IMR-90 (cell line): ENCODE results near the gene TXNDC5. TPM values are rescaled to one million over a fixed set of nuclear protein-coding genes. Genes with fewer than 3 reads are reported as not detected.

ENCODE experiments used
- ATAC-seq: fragments of 200-7000 bp; cut with Tn5 transposase; 2 replicates; pipeline ENCODE4 v1.9.1; 2020; ENCODE audit warnings: low read depth, mild to moderate bottlenecking, moderate library complexity
- BruUV-seq: library from RNA; stranded (reverse); fragments of 400-500 nt; replicated peaks from 2 replicates; lab custom pipeline; 2021; lab: Mats Ljungman, UMichigan
- CTCF ChIA-PET: fragments of 300-600 bp; formaldehyde crosslinking; extraction: SDS; loops from one replicate; lab custom pipeline; 2021; ENCODE audit warnings: antibody characterized with exemption; lab: Yijun Ruan, JAX
- POLR2A ChIA-PET: fragments of 300-600 bp; sonication (Branson Sonifier 250); formaldehyde crosslinking; loops from one replicate; lab custom pipeline; 2022; ENCODE audit warnings: antibody characterized with exemption; ENCODE audit not compliant: unreplicated experiment; lab: Charles Lee
- DNase-seq: peaks from one replicate; pipeline ENCODE4 v3.0.0; 2013
- H2AFZ ChIP-seq: replicated peaks from 2 replicates; pipeline ENCODE3; 2013; ENCODE audit warnings: low read length, mild to moderate bottlenecking; ENCODE audit not compliant: poor library complexity
- H2AK5ac ChIP-seq: 2 replicates; pipeline ENCODE4 v1.6.1; 2013; ENCODE audit warnings: low read depth, low read length, inconsistent platforms
- H2AK9ac ChIP-seq: replicated peaks from 2 replicates; pipeline ENCODE3; 2013; ENCODE audit warnings: mild to moderate bottlenecking, low read depth, low read length, moderate library complexity; ENCODE audit not compliant: poor library complexity
- H2BK120ac ChIP-seq: 2 replicates; pipeline ENCODE4 v1.6.1; 2013; ENCODE audit warnings: low read depth, low read length, inconsistent platforms
- H2BK15ac ChIP-seq: 3 replicates; pipeline ENCODE4 v1.6.1; 2013; ENCODE audit warnings: low read depth, low read length, inconsistent platforms
- H2BK20ac ChIP-seq: 2 replicates; pipeline ENCODE4 v1.6.1; 2013; ENCODE audit warnings: low read depth, mild to moderate bottlenecking, inconsistent platforms, low read length, moderate library complexity
- H2BK5ac ChIP-seq: 2 replicates; pipeline ENCODE4 v1.6.1; 2013; ENCODE audit warnings: mild to moderate bottlenecking, low read depth, low read length, inconsistent platforms; ENCODE audit not compliant: poor library complexity, severe bottlenecking
- H3K14ac ChIP-seq: replicated peaks from 2 replicates; pipeline ENCODE4 v1.6.1; 2013; ENCODE audit warnings: low read depth, low read length, inconsistent platforms
- H3K18ac ChIP-seq: 2 replicates; pipeline ENCODE4 v1.6.1; 2013; ENCODE audit warnings: low read depth, low read length, control low read depth
- H3K23ac ChIP-seq: 2 replicates; pipeline ENCODE4 v1.6.1; 2013; ENCODE audit warnings: low read depth, low read length, inconsistent platforms
- H3K27ac ChIP-seq: 2 replicates; pipeline ENCODE4 v1.5.1; 2013; ENCODE audit warnings: mild to moderate bottlenecking, control low read depth, low read length; ENCODE audit not compliant: insufficient read depth
- H3K27me3 ChIP-seq: 2 replicates; pipeline ENCODE4 v1.6.1; 2013; ENCODE audit warnings: low read length; ENCODE audit not compliant: control insufficient read depth, insufficient read depth
- H3K36me3 ChIP-seq: 2 replicates; pipeline ENCODE4 v1.6.1; 2013; ENCODE audit warnings: low read length, mixed read lengths; ENCODE audit not compliant: control insufficient read depth, insufficient read depth
- H3K4ac ChIP-seq: 2 replicates; pipeline ENCODE4 v1.6.1; 2013; ENCODE audit warnings: low read depth, low read length, inconsistent platforms
- H3K4me1 ChIP-seq: 2 replicates; pipeline ENCODE4 v1.6.1; 2013; ENCODE audit warnings: low read length, mixed read lengths; ENCODE audit not compliant: control insufficient read depth, insufficient read depth
- H3K4me2 ChIP-seq: 2 replicates; pipeline ENCODE4 v1.6.1; 2013; ENCODE audit warnings: low read depth, mild to moderate bottlenecking, control low read depth, low read length, moderate library complexity
- H3K4me3 ChIP-seq: 2 replicates; pipeline ENCODE4 v1.5.1; 2013; ENCODE audit warnings: low read depth, mild to moderate bottlenecking, control low read depth, low read length, moderate library complexity; ENCODE audit not compliant: insufficient read depth
- H3K56ac ChIP-seq: 2 replicates; pipeline ENCODE4 v1.6.1; 2013; ENCODE audit warnings: low read length, inconsistent platforms; ENCODE audit not compliant: insufficient read depth; ENCODE audit errors: extremely low read depth
- H3K79me1 ChIP-seq, 2 experiments: 2 replicates each; pipeline ENCODE4 v1.6.1; 2013; ENCODE audit warnings: low read length in 2 of 2, inconsistent platforms in 1 of 2, low read depth in 1 of 2
- H3K9ac ChIP-seq: 2 replicates; pipeline ENCODE4 v1.6.1; 2013; ENCODE audit warnings: low read depth, low read length, control low read depth
- H3K9me1 ChIP-seq: 2 replicates; pipeline ENCODE4 v1.6.1; 2013; ENCODE audit warnings: low read length, inconsistent platforms; ENCODE audit not compliant: insufficient read depth
- H3K9me3 ChIP-seq: 2 replicates; pipeline ENCODE4 v1.6.1; 2013; ENCODE audit warnings: low read length; ENCODE audit not compliant: control insufficient read depth, insufficient read depth
- H4K20me1 ChIP-seq: 2 replicates; pipeline ENCODE4 v1.6.1; 2013; ENCODE audit warnings: low read length, inconsistent platforms; ENCODE audit not compliant: insufficient read depth
- H4K5ac ChIP-seq: 2 replicates; pipeline ENCODE4 v1.6.1; 2013; ENCODE audit warnings: mild to moderate bottlenecking, low read depth, low read length, control low read depth
- H4K8ac ChIP-seq, 2 experiments: 2 replicates each; pipeline ENCODE4 v1.6.1; 2013; ENCODE audit warnings: low read depth in 2 of 2, low read length in 2 of 2, control low read depth in 1 of 2, inconsistent platforms in 1 of 2
- H4K91ac ChIP-seq: 2 replicates; pipeline ENCODE4 v1.6.1; 2013; ENCODE audit warnings: low read depth, low read length, inconsistent platforms; ENCODE audit not compliant: insufficient read depth
- BHLHE40 ChIP-seq: fragments of 150-350 bp; IDR thresholded peaks from 2 replicates; pipeline ENCODE4 v1.6.1; 2016; ENCODE audit warnings: mild to moderate bottlenecking, low read depth, low read length
- CEBPB ChIP-seq: IDR thresholded peaks from 2 replicates; pipeline ENCODE4 v1.6.1; 2012; ENCODE audit warnings: low read depth, low read length, improper control_type of control experiment
- CHD1 ChIP-seq: IDR thresholded peaks from 2 replicates; pipeline ENCODE4 v1.6.1; 2012; ENCODE audit warnings: low read depth, low read length, improper control_type of control experiment
- FOS ChIP-seq: fragments of 150-350 bp; IDR thresholded peaks from 2 replicates; pipeline ENCODE4 v1.6.1; 2016; ENCODE audit warnings: low read depth, low read length
- MAFK ChIP-seq: IDR thresholded peaks from 2 replicates; pipeline ENCODE4 v1.6.1; 2012; ENCODE audit warnings: low read depth, low read length, improper control_type of control experiment
- MAZ ChIP-seq: IDR thresholded peaks from 2 replicates; pipeline ENCODE4 v1.6.1; 2012; ENCODE audit warnings: low read depth, mild to moderate bottlenecking, low read length, improper control_type of control experiment, moderate library complexity, borderline replicate concordance
- MXI1 ChIP-seq: IDR thresholded peaks from 2 replicates; pipeline ENCODE4 v1.6.1; 2012; ENCODE audit warnings: low read depth, mild to moderate bottlenecking, low read length, moderate library complexity, borderline replicate concordance
- NFE2L2 ChIP-seq: fragments of 150-350 bp; IDR thresholded peaks from 2 replicates; pipeline ENCODE4 v1.6.1; 2016; ENCODE audit warnings: low read depth, mild to moderate bottlenecking, low read length
- POLR2A ChIP-seq: IDR thresholded peaks from 2 replicates; pipeline ENCODE4 v1.6.1; 2012; ENCODE audit warnings: mild to moderate bottlenecking, low read depth, low read length
- RAD21 ChIP-seq: IDR thresholded peaks from 2 replicates; pipeline ENCODE4 v1.6.1; 2012; ENCODE audit warnings: low read length, improper control_type of control experiment
- RCOR1 ChIP-seq: IDR thresholded peaks from 2 replicates; pipeline ENCODE4 v1.6.1; 2012; ENCODE audit warnings: mild to moderate bottlenecking, low read length, improper control_type of control experiment; ENCODE audit not compliant: insufficient replicate concordance
- RFX5 ChIP-seq: IDR thresholded peaks from 2 replicates; pipeline ENCODE4 v1.8.0; 2012; ENCODE audit warnings: low read depth, mild to moderate bottlenecking, low read length, moderate library complexity
- SMC3 ChIP-seq: fragments of 150-350 bp; IDR thresholded peaks from 2 replicates; pipeline ENCODE4 v1.6.1; 2016; ENCODE audit warnings: low read depth, mild to moderate bottlenecking, antibody characterized with exemption, low read length, moderate library complexity
- USF2 ChIP-seq: fragments of 150-350 bp; IDR thresholded peaks from 2 replicates; pipeline ENCODE4 v1.6.1; 2017; ENCODE audit warnings: mild to moderate bottlenecking, antibody characterized with exemption, low read length, low read depth
- WGBS, 2 experiments: methylation state at CpG; one replicate each; pipeline versions ENCODE4 v1.1.5 to v1.1.7; 2013; ENCODE audit warnings: missing lambda C conversion rate in 2 of 2; ENCODE audit not compliant: insufficient read length in 1 of 2; ENCODE audit errors: extremely low coverage in 2 of 2; 5-methylcytosine and 5-hydroxymethylcytosine counted together
- dilution Hi-C: fragments of 300-500 bp; cut with HindIII; formaldehyde crosslinking; loops from one replicate; pipeline ENCODE4 v1.14.3; 2018; ENCODE audit warnings: low sequenced_read_pairs; ENCODE audit not compliant: unreplicated experiment
- in situ Hi-C: fragments of 300-500 bp; cut with MboI; formaldehyde crosslinking; loops from 3 replicates; pipeline ENCODE4 v1.14.3; 2019; ENCODE audit warnings: low sequenced_read_pairs, inconsistent platforms, mixed read lengths
- intact Hi-C: fragments of 100-400 bp; cut with micrococcal nuclease; formaldehyde crosslinking; loops from 2 replicates; pipeline ENCODE4 v1.10.0; 2022
- polyA plus RNA-seq, 3 experiments: library from polyadenylated mRNA; depleted of rRNA; stranded (reverse); fragments of >200 nt; gene quantifications; 2 replicates each; pipeline ENCODE4 v1.2.3, GENCODE V29; 2012; ENCODE audit warnings: low replicate concordance in 1 of 3
- total RNA-seq: library from RNA; depleted of rRNA; stranded (reverse); fragments of >200 nt; gene quantifications from 2 replicates; pipeline ENCODE4 v1.2.3, GENCODE V29; 2012
- TF ChIP-seq, protein P1 (sequence below): conservative IDR thresholded peaks from 2 replicates; pipeline ENCODE4 v1.5.1; 2012; ENCODE audit warnings: mild to moderate bottlenecking, low read depth, low read length, improper control_type of control experiment
- TF ChIP-seq, protein P2 (sequence below): fragments of 150-350 bp; IDR thresholded peaks from 2 replicates; pipeline ENCODE4 v1.6.1; 2016; ENCODE audit warnings: low read depth, mild to moderate bottlenecking, low read length, moderate library complexity, borderline replicate concordance

The TXNDC5 gene
- total and polyA plus RNA-seq, 2 of the 4 experiments (the other 2 are of a cell fraction) = 274 to 439 TPM

DNA sequence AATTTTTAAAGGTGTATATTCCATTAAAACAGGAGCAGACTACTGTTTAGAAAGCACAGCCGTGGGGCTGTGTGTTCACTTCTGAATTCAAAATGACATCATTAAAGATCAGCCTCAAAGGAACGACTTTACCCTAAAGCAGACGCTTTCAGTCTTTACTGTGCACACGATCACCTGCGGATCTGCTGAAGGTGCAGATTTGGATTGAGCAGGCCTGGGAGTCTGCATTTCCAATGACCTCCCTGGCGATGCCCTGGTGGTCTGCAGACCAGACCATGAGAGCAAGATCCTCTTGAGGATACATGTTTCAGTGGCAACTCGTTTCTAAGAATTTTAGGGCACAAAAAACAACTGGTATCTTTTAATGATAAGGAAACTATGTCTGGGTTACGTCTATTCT, 27.2 kb downstream of the TXNDC5 start:
- Histone ChIP-seq H4K8ac (no peak overlapping the region), H3K36me3 (peaks cover 71% of the 10 kb centered on the region), H3K79me1 (peaks cover 0 to 9% of the 10 kb centered on the region in 2 experiments; a peak in 2 of 4 replicates), H3K27me3 (no peaks in the 10 kb centered on the region), H3K4me1 (no peaks in the 10 kb centered on the region), H2BK5ac (no peak overlapping the region), H3K4ac (no peak overlapping the region), H2BK20ac (no peak overlapping the region), H4K20me1 (no peaks in the 10 kb centered on the region), H3K23ac (no peak overlapping the region), H4K5ac (no peak overlapping the region), H2AK9ac (no peak overlapping the region), H3K14ac (no peak overlapping the region), H2AK5ac (no peak overlapping the region), H3K18ac (no peak overlapping the region), H3K9me3 (no peaks in the 10 kb centered on the region), H3K9ac (no peak overlapping the region), H4K91ac (no peak overlapping the region), H2BK120ac (no peak overlapping the region), H2AFZ (no peak overlapping the region), H3K56ac (no peak overlapping the region), H3K4me3 (no peak overlapping the region), H3K27ac (no peak overlapping the region), H3K4me2 (no peak overlapping the region), H2BK15ac (no peak overlapping the region), H3K9me1 (peaks cover 7% of the 10 kb centered on the region; the same call in 1 of the 2 replicates)
- intact Hi-C loops = no loop called here
- POLR2A ChIA-PET = no interaction called here
- DNase-seq = no peak
- in situ Hi-C loops = no loop called here
- CTCF ChIA-PET = no interaction called here
- dilution Hi-C loops = no loop called here
- ATAC-seq = no peak
- 100% methylated on average over 4 of the region's 8 CpGs; no CpG with 5 or more reads in 1 of the 2 experiments for WGBS, 2 experiments
- no peak for TF ChIP-seq SMC3
- no peak for TF ChIP-seq RAD21
- no peak for TF ChIP-seq MAZ
- no peak for TF ChIP-seq USF2
- TF ChIP-seq, protein P1, sequence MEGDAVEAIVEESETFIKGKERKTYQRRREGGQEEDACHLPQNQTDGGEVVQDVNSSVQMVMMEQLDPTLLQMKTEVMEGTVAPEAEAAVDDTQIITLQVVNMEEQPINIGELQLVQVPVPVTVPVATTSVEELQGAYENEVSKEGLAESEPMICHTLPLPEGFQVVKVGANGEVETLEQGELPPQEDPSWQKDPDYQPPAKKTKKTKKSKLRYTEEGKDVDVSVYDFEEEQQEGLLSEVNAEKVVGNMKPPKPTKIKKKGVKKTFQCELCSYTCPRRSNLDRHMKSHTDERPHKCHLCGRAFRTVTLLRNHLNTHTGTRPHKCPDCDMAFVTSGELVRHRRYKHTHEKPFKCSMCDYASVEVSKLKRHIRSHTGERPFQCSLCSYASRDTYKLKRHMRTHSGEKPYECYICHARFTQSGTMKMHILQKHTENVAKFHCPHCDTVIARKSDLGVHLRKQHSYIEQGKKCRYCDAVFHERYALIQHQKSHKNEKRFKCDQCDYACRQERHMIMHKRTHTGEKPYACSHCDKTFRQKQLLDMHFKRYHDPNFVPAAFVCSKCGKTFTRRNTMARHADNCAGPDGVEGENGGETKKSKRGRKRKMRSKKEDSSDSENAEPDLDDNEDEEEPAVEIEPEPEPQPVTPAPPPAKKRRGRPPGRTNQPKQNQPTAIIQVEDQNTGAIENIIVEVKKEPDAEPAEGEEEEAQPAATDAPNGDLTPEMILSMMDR = no peak
- no peak for TF ChIP-seq BHLHE40
- no peak for TF ChIP-seq NFE2L2
- TF ChIP-seq POLR2A = no peak
- TF ChIP-seq CEBPB = no peak
- TF ChIP-seq RFX5 = no peak
- TF ChIP-seq, protein P2, sequence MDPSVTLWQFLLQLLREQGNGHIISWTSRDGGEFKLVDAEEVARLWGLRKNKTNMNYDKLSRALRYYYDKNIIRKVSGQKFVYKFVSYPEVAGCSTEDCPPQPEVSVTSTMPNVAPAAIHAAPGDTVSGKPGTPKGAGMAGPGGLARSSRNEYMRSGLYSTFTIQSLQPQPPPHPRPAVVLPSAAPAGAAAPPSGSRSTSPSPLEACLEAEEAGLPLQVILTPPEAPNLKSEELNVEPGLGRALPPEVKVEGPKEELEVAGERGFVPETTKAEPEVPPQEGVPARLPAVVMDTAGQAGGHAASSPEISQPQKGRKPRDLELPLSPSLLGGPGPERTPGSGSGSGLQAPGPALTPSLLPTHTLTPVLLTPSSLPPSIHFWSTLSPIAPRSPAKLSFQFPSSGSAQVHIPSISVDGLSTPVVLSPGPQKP = no peak
- TF ChIP-seq MAFK = no peak
- no peak for TF ChIP-seq RCOR1
- TF ChIP-seq FOS = no peak
- TF ChIP-seq MXI1 = no peak
- no peak for TF ChIP-seq CHD1
- no TSS peak for BruUV-seq
